Calu3 (cell line): Measurements from ENCODE around the gene ZNF770. TPM values are rescaled to one million over a fixed set of nuclear protein-coding genes. Genes with fewer than 3 reads are reported as not detected.

Experiments used
- Bru-seq: library from RNA; stranded (reverse); fragments of 400-500 nt; gene quantifications from one replicate; lab custom pipeline; 2021; lab: Mats Ljungman, UMichigan
- BruChase-seq, 2 experiments: library from RNA; stranded (reverse); fragments of 400-500 nt; gene quantifications; one replicate each; lab custom pipeline; 2021; lab: Mats Ljungman, UMichigan
- BruUV-seq: library from RNA; stranded (reverse); fragments of 400-500 nt; replicated peaks from 2 replicates; lab custom pipeline; 2021; lab: Mats Ljungman, UMichigan
- CTCF ChIA-PET: fragments of 300-600 bp; sonication (Branson Sonifier 250); formaldehyde crosslinking; loops from one replicate; lab custom pipeline; 2022; ENCODE audit warnings: antibody characterized with exemption; lab: Charles Lee
- DNase-seq: peaks from one replicate; pipeline ENCODE4 v3.0.0; 2022
- H3K27ac Mint-ChIP-seq: one replicate; pipeline ENCODE4 v1.8.0; 2022; ENCODE audit warnings: mixed read lengths; ENCODE audit not compliant: unreplicated experiment
- H3K27me3 Mint-ChIP-seq: one replicate; pipeline ENCODE4 v1.8.0; 2022; ENCODE audit warnings: mixed read lengths; ENCODE audit not compliant: unreplicated experiment
- H3K36me3 Mint-ChIP-seq: one replicate; pipeline ENCODE4 v1.8.0; 2022; ENCODE audit warnings: mild to moderate bottlenecking, moderate library complexity, mixed read lengths; ENCODE audit not compliant: insufficient read depth, unreplicated experiment
- H3K4me1 Mint-ChIP-seq: one replicate; pipeline ENCODE4 v1.8.0; 2022; ENCODE audit warnings: mild to moderate bottlenecking, low read depth, mixed read lengths; ENCODE audit not compliant: unreplicated experiment
- H3K4me3 Mint-ChIP-seq: one replicate; pipeline ENCODE4 v1.8.0; 2022; ENCODE audit warnings: mild to moderate bottlenecking, low read depth, moderate library complexity, mixed read lengths; ENCODE audit not compliant: unreplicated experiment
- H3K9me3 Mint-ChIP-seq: one replicate; pipeline ENCODE4 v1.8.0; 2022; ENCODE audit warnings: low read depth, mixed read lengths; ENCODE audit not compliant: unreplicated experiment
- intact Hi-C: fragments of 100-400 bp; cut with micrococcal nuclease; formaldehyde crosslinking; loops from one replicate; pipeline ENCODE4 v1.10.0; 2022; ENCODE audit not compliant: unreplicated experiment
- long read RNA-seq: library from polyadenylated mRNA; stranded (forward); transcript quantifications from one replicate; pipeline ENCODE4 v2.0.0, GENCODE V29; 2022
- total RNA-seq: library from RNA; stranded (reverse); gene quantifications from 2 replicates; pipeline ENCODE4 v1.2.3, GENCODE V29; 2022
- TF ChIP-seq, protein P1 (sequence below): fragments of 200-600 bp; IDR thresholded peaks from one replicate; pipeline ENCODE4 v1.8.0; 2022; ENCODE audit warnings: antibody characterized with exemption; ENCODE audit not compliant: unreplicated experiment

Gene ZNF770, protein sequence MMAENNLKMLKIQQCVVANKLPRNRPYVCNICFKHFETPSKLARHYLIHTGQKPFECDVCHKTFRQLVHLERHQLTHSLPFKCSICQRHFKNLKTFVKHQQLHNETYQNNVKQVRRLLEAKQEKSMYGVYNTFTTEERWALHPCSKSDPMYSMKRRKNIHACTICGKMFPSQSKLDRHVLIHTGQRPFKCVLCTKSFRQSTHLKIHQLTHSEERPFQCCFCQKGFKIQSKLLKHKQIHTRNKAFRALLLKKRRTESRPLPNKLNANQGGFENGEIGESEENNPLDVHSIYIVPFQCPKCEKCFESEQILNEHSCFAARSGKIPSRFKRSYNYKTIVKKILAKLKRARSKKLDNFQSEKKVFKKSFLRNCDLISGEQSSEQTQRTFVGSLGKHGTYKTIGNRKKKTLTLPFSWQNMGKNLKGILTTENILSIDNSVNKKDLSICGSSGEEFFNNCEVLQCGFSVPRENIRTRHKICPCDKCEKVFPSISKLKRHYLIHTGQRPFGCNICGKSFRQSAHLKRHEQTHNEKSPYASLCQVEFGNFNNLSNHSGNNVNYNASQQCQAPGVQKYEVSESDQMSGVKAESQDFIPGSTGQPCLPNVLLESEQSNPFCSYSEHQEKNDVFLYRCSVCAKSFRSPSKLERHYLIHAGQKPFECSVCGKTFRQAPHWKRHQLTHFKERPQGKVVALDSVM
- total RNA-seq, result 12.8 and 14.0 TPM in 2 replicates
- Bru-seq, nascent RNA, result percentile 80 among the genes with signal in this experiment
- percentile 90 among the genes with signal in this experiment for BruChase-seq, experiment 1, labeled RNA remaining after a 6-hour chase
- BruChase-seq, experiment 2, labeled RNA remaining after a 2-hour chase, result percentile 95 among the genes with signal in this experiment
- long read RNA-seq, partial matches to known transcripts, result 0 of 2 reads
- long read RNA-seq, other reads (novel, unspliced or antisense), result 2 of 2 reads

DNA sequence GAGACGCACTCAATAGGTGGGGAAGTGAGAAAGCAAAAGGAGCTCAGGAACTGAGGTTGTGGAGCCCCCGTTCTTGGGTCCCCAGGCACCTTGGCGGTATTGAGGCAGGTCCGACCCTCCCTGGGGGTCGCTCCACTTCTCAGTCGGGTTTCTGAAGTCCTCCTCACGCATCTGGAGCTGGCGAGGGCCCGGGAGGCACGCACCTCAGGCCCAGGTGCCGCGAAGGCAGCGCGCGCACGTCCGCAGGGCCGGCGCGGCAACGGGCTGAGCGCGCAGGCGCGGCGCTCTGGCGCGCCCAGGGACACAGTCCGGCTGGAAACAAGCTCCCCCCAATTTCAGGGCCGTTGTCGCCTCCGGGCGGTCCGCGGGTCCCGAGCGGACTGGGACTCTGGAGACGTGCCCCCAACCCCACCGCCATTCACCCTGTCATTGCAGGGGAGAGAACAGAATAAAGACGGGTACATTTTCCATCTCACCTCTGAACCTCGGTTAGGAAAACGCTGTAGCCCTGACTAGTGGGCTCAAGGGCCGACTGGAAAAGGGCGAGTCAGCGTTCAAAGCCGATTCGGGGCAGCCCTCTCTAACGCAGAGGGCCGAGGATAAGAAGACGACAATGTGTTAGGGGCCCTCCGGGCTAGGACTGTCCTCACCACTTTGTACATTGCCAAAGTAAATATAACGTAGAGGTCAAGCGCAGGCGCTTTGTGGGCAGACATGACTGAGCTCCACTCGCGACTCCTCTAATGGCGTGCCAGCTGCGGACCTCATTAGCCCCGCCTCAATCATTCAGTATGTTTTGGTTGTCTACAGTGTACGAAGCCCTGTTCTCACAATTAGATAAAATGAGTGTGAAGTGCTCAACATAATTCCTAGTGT, at the start of gene ZNF770:
Gene ZNF770, minus strand, starts transcription at position 261 of the 876 bp plus-strand sequence. CDS start 4,853 bp downstream, outside the sequence.
- intact Hi-C loops, result no loop called here
- Mint-ChIP-seq H3K27me3 (no peaks in the 10 kb centered on the region), H3K36me3 (peaks cover 16% of the 10 kb centered on the region), H3K4me1 (peaks cover 4% of the 10 kb centered on the region), H3K27ac (peak within 1 kb of the TSS; percentile 64), H3K9me3 (no peaks in the 10 kb centered on the region), H3K4me3 (peak within 1 kb of the TSS; percentile 78)
- CTCF ChIA-PET, result interaction anchor here (0.8 kb wide), 1 partner anchor 19 kb away, joined by 3 read pairs; the partner anchor contains the start of gene AQR
- BruUV-seq, result no TSS peak
- DNase-seq, result peak; percentile 55
- TF ChIP-seq, protein P1, sequence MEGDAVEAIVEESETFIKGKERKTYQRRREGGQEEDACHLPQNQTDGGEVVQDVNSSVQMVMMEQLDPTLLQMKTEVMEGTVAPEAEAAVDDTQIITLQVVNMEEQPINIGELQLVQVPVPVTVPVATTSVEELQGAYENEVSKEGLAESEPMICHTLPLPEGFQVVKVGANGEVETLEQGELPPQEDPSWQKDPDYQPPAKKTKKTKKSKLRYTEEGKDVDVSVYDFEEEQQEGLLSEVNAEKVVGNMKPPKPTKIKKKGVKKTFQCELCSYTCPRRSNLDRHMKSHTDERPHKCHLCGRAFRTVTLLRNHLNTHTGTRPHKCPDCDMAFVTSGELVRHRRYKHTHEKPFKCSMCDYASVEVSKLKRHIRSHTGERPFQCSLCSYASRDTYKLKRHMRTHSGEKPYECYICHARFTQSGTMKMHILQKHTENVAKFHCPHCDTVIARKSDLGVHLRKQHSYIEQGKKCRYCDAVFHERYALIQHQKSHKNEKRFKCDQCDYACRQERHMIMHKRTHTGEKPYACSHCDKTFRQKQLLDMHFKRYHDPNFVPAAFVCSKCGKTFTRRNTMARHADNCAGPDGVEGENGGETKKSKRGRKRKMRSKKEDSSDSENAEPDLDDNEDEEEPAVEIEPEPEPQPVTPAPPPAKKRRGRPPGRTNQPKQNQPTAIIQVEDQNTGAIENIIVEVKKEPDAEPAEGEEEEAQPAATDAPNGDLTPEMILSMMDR, result no peak

DNA sequence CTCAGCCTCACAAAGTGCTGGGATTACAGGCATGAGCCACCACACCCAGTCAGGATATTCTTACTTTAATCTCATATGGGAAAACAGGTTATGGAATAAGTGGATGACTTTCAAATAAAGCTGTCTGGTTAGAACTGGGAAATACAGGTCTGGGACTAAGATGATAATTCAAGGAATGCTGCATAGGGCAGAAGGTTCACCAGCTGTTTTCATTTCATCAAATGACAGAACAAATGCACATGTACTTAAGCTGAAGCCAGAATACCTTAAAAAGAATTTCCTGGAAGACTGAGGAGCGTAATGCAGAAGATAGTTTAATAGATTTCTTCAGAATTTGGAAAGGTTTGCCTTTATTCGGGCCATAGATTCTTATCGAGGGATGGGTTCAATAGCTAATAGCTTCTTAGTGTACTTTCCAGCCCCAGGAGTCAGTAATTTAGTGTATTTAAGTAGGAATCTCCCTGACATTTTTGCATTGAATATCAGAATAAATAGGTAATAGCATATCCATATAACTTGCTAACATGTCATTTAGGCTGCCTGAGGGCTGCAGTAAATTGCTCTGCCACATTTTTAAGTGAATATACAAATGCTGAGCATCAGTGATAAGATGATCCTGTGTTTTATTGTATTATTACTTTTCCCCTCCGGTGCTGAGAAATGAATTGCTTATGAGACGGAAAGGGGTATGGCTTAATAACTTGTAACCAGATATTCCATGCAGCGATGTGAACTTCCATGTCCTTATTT, 40.3 kb upstream of the ZNF770 start:
- Mint-ChIP-seq H3K9me3 (no peaks in the 10 kb centered on the region), H3K27me3 (no peaks in the 10 kb centered on the region), H3K27ac (no peak overlapping the region), H3K36me3 (no peaks in the 10 kb centered on the region), H3K4me3 (no peak overlapping the region), H3K4me1 (no peaks in the 10 kb centered on the region)
- CTCF ChIA-PET, result no interaction called here
- intact Hi-C loops, result no loop called here
- no TSS peak for BruUV-seq
- no peak for DNase-seq
- TF ChIP-seq, protein P1, result no peak

DNA sequence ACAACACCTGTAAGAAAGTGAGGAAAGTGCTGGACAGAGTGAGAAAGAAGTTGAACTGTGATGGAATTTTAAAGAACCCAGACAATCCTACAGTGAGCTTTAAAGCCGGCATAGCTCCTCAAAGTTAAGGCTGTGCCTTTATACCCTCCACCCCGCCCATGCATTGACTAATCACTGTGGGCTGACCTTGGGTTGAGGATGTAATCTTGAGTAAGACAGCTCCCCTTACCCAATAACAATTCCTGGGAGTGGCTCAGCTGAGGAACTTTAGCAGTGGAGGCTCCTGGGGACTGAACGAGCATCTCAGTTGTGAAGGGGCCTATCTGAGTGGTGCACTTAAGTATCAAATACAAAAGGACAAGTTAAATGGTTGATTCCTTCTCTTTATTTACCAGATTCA, 35.7 kb upstream of the ZNF770 start:
- no peak overlapping the region for H3K4me3 Mint-ChIP-seq
- no TSS peak for BruUV-seq
- no peaks in the 10 kb centered on the region for H3K36me3 Mint-ChIP-seq
- no peaks in the 10 kb centered on the region for H3K27me3 Mint-ChIP-seq
- no peak for DNase-seq
- no peaks in the 10 kb centered on the region for H3K4me1 Mint-ChIP-seq
- CTCF ChIA-PET, result interaction anchor here (0.7 kb wide), 1 partner anchor 78 kb away, joined by 3 read pairs; no protein-coding TSS in a partner anchor
- no peak overlapping the region for H3K27ac Mint-ChIP-seq
- TF ChIP-seq, protein P1, result no peak
- H3K9me3 Mint-ChIP-seq, result no peaks in the 10 kb centered on the region
- intact Hi-C loops, result no loop called here
